ENCODE measurements around the gene WBP1L.

GRCh38 chr10:102743078-102743587 lies 615 bp upstream of the WBP1L start:
- TF ChIP-seq CTCF (IDR thresholded peaks at IDR 0.05; ENCODE audit: poor library complexity, severe bottlenecking) (no peak), RAD21 (conservative IDR thresholded peaks at IDR 0.05) (no peak)
